ENCODE measurements around the gene DBP.

Gene DBP

GRCh38 chr19:48661711-48662090, 24.5 kb upstream of the DBP start (continued):
- TF ChIP-seq ZBTB49 (tag by site-specific recombination; IDR thresholded peaks at IDR 0.05; ENCODE audit: low read depth), result no peak
- TF ChIP-seq ZBTB11 (tag by site-specific recombination; conservative IDR thresholded peaks at IDR 0.05; ENCODE audit: low read depth), result no peak
- TF ChIP-seq ZNF169 (tag by site-specific recombination; IDR thresholded peaks at IDR 0.05), result no peak
- no peak for TF ChIP-seq ZNF639 (tag by site-specific recombination; IDR thresholded peaks at IDR 0.05)
- TF ChIP-seq ZNF785 (tag by site-specific recombination; IDR thresholded peaks at IDR 0.05), result no peak
- TF ChIP-seq ZNF514 (tag by site-specific recombination; IDR thresholded peaks at IDR 0.05), result no peak
- no peak for TF ChIP-seq ZNF23 (tag by site-specific recombination; IDR thresholded peaks at IDR 0.05; ENCODE audit: borderline replicate concordance)
- TF ChIP-seq ZNF280C (tag by site-specific recombination; IDR thresholded peaks at IDR 0.05), result no peak
- no peak for TF ChIP-seq ZNF274 (IDR thresholded peaks at IDR 0.05; ENCODE audit: low read length)
- TF ChIP-seq ZNF274 (tag by site-specific recombination; IDR thresholded peaks at IDR 0.05; ENCODE audit: borderline replicate concordance), result no peak

GRCh38 chr19:48660852-48661710, 23.9 kb upstream of the DBP start:
- peaks cover 3% of the 10 kb centered on the region for H3K4me1 ChIP-seq (ENCODE audit: control insufficient read depth, insufficient read depth, low read length)
- ChIA-PET POLR2A (no interaction called here), CTCF (no interaction called here)
- peak overlapping the region; percentile 17; the same call in 1 of the 2 replicates for H3K27ac ChIP-seq (ENCODE audit: extremely low read depth, low read depth, low read length)
- no peak overlapping the region for H3K4me3 ChIP-seq (ENCODE audit: low read depth, low read length)
- no peaks in the 10 kb centered on the region for H3K36me3 ChIP-seq (ENCODE audit: control insufficient read depth in 2 of 2, insufficient read depth in 1 of 2, low read length in 2 of 2)
- H3K9me3 ChIP-seq (ENCODE audit: control insufficient read depth, insufficient read depth, low read depth, low read length), result no peaks in the 10 kb centered on the region
- TF ChIP-seq SETDB1 (IDR thresholded peaks at IDR 0.05; ENCODE audit: insufficient read length, low read length) (peak; percentile 60), ZNF610 (tag by site-specific recombination; IDR thresholded peaks at IDR 0.05; ENCODE audit: borderline replicate concordance) (no peak), ZNF2 (tag by site-specific recombination; IDR thresholded peaks at IDR 0.05) (no peak), ZNF223 (tag by site-specific recombination; IDR thresholded peaks at IDR 0.05) (no peak), ZNF391 (tag by site-specific recombination; IDR thresholded peaks at IDR 0.05; ENCODE audit: borderline replicate concordance, low read depth) (no peak), ZNF704 (tag by site-specific recombination; IDR thresholded peaks at IDR 0.05) (no peak), ZNF311 (tag by site-specific recombination; IDR thresholded peaks at IDR 0.05; ENCODE audit: borderline replicate concordance) (no peak), ZNF394 (tag by site-specific recombination; IDR thresholded peaks at IDR 0.05; ENCODE audit: borderline replicate concordance) (no peak), KLF17 (tag by site-specific recombination; IDR thresholded peaks at IDR 0.05) (no peak), IKZF3 (tag by site-specific recombination; IDR thresholded peaks at IDR 0.05) (peak; percentile 54), ELK4 (IDR thresholded peaks at IDR 0.05; ENCODE audit: borderline replicate concordance, low read depth, low read length) (no peak), ZNF777 (tag by site-specific recombination; IDR thresholded peaks at IDR 0.05; ENCODE audit: borderline replicate concordance) (no peak), GLI4 (tag by site-specific recombination; IDR thresholded peaks at IDR 0.05) (no peak)
